ENCODE data around the gene CDH15. TPM values are rescaled to one million over a fixed set of nuclear protein-coding genes. Genes with fewer than 3 reads are reported as not detected.

Gene CDH15
- total and polyA plus RNA-seq, 9 of the 15 experiments (the other 6 are each of a cell fraction or from before 2014, with no cell fraction given), result 0.07 to 0.18 TPM; not detected in 7

GRCh38 chr16:89167425-89167941 is 4.1 kb upstream of the CDH15 start (continued):
- TF ChIP-seq ZNF444 (CRISPR knock-in tag; IDR thresholded peaks at IDR 0.05) (no peak), SMARCE1 (IDR thresholded peaks at IDR 0.05) (no peak), EWSR1 (IDR thresholded peaks at IDR 0.05; ENCODE audit: borderline replicate concordance, low read depth, partially characterized antibody) (no peak), MYC (IDR thresholded peaks at IDR 0.05; ENCODE audit: low read depth, low read length) (peak; percentile 61; the same call in 1 of the 2 replicates), MYC (CRISPR knock-in tag; IDR thresholded peaks at IDR 0.05; ENCODE audit: borderline replicate concordance, low read depth) (no peak), ZNF79 (CRISPR knock-in tag; IDR thresholded peaks at IDR 0.05; ENCODE audit: low read depth) (no peak)

DNA sequence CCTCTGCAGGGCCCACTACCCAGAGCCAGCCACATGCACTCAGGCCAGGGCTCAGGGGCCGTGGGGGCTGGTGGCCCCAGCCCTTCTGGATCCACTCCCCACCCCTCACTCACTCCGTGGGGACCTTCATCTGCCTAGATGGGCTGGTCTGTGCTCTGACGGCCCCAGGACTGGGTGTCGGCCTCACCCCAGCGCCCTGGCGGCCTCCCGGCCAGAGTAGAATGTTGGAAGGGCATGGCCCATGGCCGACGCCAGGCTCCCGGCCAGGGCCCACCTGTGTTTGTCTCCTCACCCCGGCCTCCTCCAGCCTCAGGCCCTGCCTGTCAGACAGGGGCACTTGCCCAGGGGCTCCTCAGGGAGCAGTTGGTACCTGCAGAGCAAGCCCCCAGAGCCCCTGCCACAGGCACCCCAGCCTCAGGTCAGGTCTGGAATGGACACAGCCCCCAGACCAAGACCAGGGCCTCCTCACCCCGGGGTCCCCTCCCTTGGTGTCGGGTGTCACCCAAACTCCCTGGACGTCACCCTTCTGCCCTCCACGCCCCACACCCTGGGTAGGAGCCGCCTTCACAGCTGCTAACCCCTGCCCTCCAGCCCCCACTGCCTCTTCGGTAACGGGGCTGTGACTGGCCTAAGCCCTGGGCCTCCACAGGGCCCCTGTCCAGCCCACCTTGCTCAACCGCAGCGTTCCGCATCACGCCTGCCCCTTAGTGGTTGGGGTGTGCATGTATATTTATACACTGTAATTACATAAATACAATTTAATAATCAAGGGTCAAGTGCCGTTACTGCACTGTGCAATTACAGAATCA is 3.0 kb upstream of the CDH15 start:
- Histone ChIP-seq H3K27me3 (ENCODE audit: control insufficient read depth in 2 of 2, insufficient read depth in 2 of 2, low read length in 2 of 2) (peaks cover 0 to 10% of the 10 kb centered on the region in 2 experiments; a peak in 1 of 5 replicates), H3K4me3 (no peak overlapping the region), H3K9me3 (replicated peaks; ENCODE audit: control insufficient read depth, insufficient read depth, low read depth, low read length) (no peaks in the 10 kb centered on the region), H3K36me3 (ENCODE audit: control insufficient read depth, insufficient read depth, low read length) (no peaks in the 10 kb centered on the region), H3K27ac (ENCODE audit: extremely low read depth, low read depth, low read length) (no peak overlapping the region), H2AFZ (ENCODE audit: low read depth, low read length) (no peak overlapping the region), H3K9me1 (ENCODE audit: control insufficient read depth, insufficient read depth, low read length) (no peaks in the 10 kb centered on the region), H3K9ac (ENCODE audit: insufficient read depth in 1 of 2, low read depth in 2 of 2, low read length in 2 of 2) (peak overlapping the region in 1 of 2 experiments; percentile 48; a peak in 1 of 4 replicates), H3K4me2 (ENCODE audit: insufficient read depth, low read length) (no peak overlapping the region), H3K4me1 (replicated peaks in 1 of 2; ENCODE audit: control insufficient read depth in 2 of 2, insufficient read depth in 2 of 2, low read length in 2 of 2) (peaks cover 18 to 88% of the 10 kb centered on the region in 2 experiments), H4K20me1 (replicated peaks; ENCODE audit: control insufficient read depth, insufficient read depth, low read length) (peaks cover 3% of the 10 kb centered on the region; the same call in 1 of the 2 replicates), H3K79me2 (ENCODE audit: control insufficient read depth, insufficient read depth, low read length) (no peaks in the 10 kb centered on the region)
- CTCF ChIA-PET (ENCODE audit: low intra/inter-chr PET ratio), result interaction anchor here (1.0 to 2.6 kb wide), 3 partner anchors 356 to 431 kb away, joined by 3 to 21 read pairs (median 16); partner anchors contain the start of gene APRT
- BruUV-seq (replicated peaks), result no TSS peak
- intact Hi-C loops (cut with micrococcal nuclease), result loop anchor here (10.0 kb wide), 1 partner anchor 194 kb away; the partner anchor contains the start of gene CBFA2T3
- DNase-seq (ENCODE audit: extremely low read depth in 1 of 4, low spot score in 3 of 4) (no peak), FAIRE-seq (no peak), ATAC-seq (no peak)
- WGBS (ENCODE audit: insufficient coverage, low coverage, missing lambda C conversion rate), result 57% methylated on average over 22 of the region's 23 CpGs
- in situ Hi-C loops (cut with MboI), result loop anchor here (5.0 kb wide), 1 partner anchor 356 kb away; the partner anchor contains the start of gene APRT
- POLR2A ChIA-PET, result no interaction called here
- 0 out of 2 replicates have a peak, but pooled peaks have one; percentile 25 for TF ChIP-seq MED1 (CRISPR knock-in tag; IDR thresholded peaks at IDR 0.05; ENCODE audit: borderline replicate concordance)
- TF ChIP-seq MTF1 (CRISPR knock-in tag; IDR thresholded peaks at IDR 0.05; ENCODE audit: borderline replicate concordance), result no peak
- TF ChIP-seq, protein P1, sequence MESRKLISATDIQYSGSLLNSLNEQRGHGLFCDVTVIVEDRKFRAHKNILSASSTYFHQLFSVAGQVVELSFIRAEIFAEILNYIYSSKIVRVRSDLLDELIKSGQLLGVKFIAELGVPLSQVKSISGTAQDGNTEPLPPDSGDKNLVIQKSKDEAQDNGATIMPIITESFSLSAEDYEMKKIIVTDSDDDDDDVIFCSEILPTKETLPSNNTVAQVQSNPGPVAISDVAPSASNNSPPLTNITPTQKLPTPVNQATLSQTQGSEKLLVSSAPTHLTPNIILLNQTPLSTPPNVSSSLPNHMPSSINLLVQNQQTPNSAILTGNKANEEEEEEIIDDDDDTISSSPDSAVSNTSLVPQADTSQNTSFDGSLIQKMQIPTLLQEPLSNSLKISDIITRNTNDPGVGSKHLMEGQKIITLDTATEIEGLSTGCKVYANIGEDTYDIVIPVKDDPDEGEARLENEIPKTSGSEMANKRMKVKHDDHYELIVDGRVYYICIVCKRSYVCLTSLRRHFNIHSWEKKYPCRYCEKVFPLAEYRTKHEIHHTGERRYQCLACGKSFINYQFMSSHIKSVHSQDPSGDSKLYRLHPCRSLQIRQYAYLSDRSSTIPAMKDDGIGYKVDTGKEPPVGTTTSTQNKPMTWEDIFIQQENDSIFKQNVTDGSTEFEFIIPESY (CRISPR knock-in tag; IDR thresholded peaks at IDR 0.05), result peak; percentile 62
- no peak for TF ChIP-seq JUND (IDR thresholded peaks at IDR 0.05; ENCODE audit: borderline replicate concordance, low read depth, low read length)
- TF ChIP-seq JUND (tag; IDR thresholded peaks at IDR 0.05; ENCODE audit: borderline replicate concordance, low read depth, low read length), result no peak
- TF ChIP-seq, protein P2, sequence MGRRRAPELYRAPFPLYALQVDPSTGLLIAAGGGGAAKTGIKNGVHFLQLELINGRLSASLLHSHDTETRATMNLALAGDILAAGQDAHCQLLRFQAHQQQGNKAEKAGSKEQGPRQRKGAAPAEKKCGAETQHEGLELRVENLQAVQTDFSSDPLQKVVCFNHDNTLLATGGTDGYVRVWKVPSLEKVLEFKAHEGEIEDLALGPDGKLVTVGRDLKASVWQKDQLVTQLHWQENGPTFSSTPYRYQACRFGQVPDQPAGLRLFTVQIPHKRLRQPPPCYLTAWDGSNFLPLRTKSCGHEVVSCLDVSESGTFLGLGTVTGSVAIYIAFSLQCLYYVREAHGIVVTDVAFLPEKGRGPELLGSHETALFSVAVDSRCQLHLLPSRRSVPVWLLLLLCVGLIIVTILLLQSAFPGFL (CRISPR knock-in tag; IDR thresholded peaks at IDR 0.05), result no peak
- TF ChIP-seq ZNF133 (CRISPR knock-in tag; IDR thresholded peaks at IDR 0.05), result no peak
- TF ChIP-seq, protein P3, sequence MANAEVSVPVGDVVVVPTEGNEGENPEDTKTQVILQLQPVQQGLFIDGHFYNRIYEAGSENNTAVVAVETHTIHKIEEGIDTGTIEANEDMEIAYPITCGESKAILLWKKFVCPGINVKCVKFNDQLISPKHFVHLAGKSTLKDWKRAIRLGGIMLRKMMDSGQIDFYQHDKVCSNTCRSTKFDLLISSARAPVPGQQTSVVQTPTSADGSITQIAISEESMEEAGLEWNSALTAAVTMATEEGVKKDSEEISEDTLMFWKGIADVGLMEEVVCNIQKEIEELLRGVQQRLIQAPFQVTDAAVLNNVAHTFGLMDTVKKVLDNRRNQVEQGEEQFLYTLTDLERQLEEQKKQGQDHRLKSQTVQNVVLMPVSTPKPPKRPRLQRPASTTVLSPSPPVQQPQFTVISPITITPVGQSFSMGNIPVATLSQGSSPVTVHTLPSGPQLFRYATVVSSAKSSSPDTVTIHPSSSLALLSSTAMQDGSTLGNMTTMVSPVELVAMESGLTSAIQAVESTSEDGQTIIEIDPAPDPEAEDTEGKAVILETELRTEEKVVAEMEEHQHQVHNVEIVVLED (CRISPR knock-in tag; IDR thresholded peaks at IDR 0.05), result no peak

Measured in K562 (cell line).